GM12878 (cell line): ENCODE data around the gene PRPF4. TPM values are rescaled to one million over a fixed set of nuclear protein-coding genes. Genes with fewer than 3 reads are reported as not detected.

ENCODE experiments used
- ATAC-seq: fragments of 200-7000 bp; cut with Tn5 transposase; 3 replicates; pipeline ENCODE4 v1.9.1; 2020; ENCODE audit warnings: mild to moderate bottlenecking, moderate library complexity
- BruUV-seq: library from RNA; stranded (reverse); fragments of 400-500 nt; replicated peaks from 2 replicates; lab custom pipeline; 2021; lab: Mats Ljungman, UMichigan
- CTCF ChIA-PET: fragments of 300-600 bp; sonication (Branson Sonifier 250); formaldehyde crosslinking; extraction: SDS; loops from one replicate; lab custom pipeline; 2021; ENCODE audit warnings: inconsistent platforms; lab: Yijun Ruan, JAX
- POLR2A ChIA-PET: fragments of 350-600 bp; formaldehyde crosslinking; extraction: SDS; loops from one replicate; lab custom pipeline; 2021; ENCODE audit warnings: inconsistent platforms; lab: Charles Lee
- RAD21 ChIA-PET: fragments of 300-600 bp; sonication (Branson Sonifier 250); formaldehyde crosslinking; loops from one replicate; lab custom pipeline; 2023; ENCODE audit warnings: antibody characterized with exemption; ENCODE audit not compliant: unreplicated experiment; lab: Charles Lee
- SMC1A ChIA-PET: fragments of 300-600 bp; sonication (Branson Sonifier 250); formaldehyde crosslinking; loops from one replicate; lab custom pipeline; 2023; ENCODE audit not compliant: unreplicated experiment, uncharacterized antibody; lab: Charles Lee
- DNase-seq: peaks from one replicate; pipeline ENCODE4 v3.0.0-alpha.2; 2011; ENCODE audit warnings: low read depth, low spot score
- FAIRE-seq: peaks from 3 replicates; lab custom pipeline; 2011; peaks lifted over from hg19 to GRCh38; lab: Jason Lieb, UNC
- H2AFZ ChIP-seq: 2 replicates; pipeline ENCODE4 v1.6.0; 2011; ENCODE audit warnings: low read depth, low read length, control low read depth; ENCODE audit not compliant: control insufficient read depth
- H3K27ac ChIP-seq: 2 replicates; pipeline ENCODE4 v1.5.1; 2011; ENCODE audit warnings: control low read depth; ENCODE audit not compliant: control insufficient read depth, insufficient read depth
- H3K27me3 ChIP-seq, 2 experiments: replicated peaks in 1 of 2; 2 replicates each; pipeline versions ENCODE4 v1.6.0 to v1.6.1; 2011; ENCODE audit warnings: low read length in 1 of 2; ENCODE audit not compliant: control insufficient read depth in 2 of 2, insufficient read depth in 2 of 2
- H3K36me3 ChIP-seq, 2 experiments: 2 replicates each; pipeline ENCODE4 v1.5.1; 2011; ENCODE audit warnings: low read length in 1 of 2; ENCODE audit not compliant: control insufficient read depth in 2 of 2, insufficient read depth in 2 of 2
- H3K4me1 ChIP-seq: 2 replicates; pipeline ENCODE4 v1.6.1; 2011; ENCODE audit warnings: mild to moderate bottlenecking, low read length, moderate library complexity, mixed read lengths; ENCODE audit not compliant: control insufficient read depth, insufficient read depth
- H3K4me2 ChIP-seq: 2 replicates; pipeline ENCODE4 v1.6.0; 2011; ENCODE audit warnings: control low read depth; ENCODE audit not compliant: control insufficient read depth, insufficient read depth
- H3K4me3 ChIP-seq: fragments of 200-600 bp; sonication (generic); 2 replicates; pipeline ENCODE4 v1.5.1; 2016
- H3K79me2 ChIP-seq: 2 replicates; pipeline ENCODE4 v1.6.0; 2011; ENCODE audit warnings: low read length; ENCODE audit not compliant: control insufficient read depth, insufficient read depth
- H3K9ac ChIP-seq: 2 replicates; pipeline ENCODE4 v1.8.0; 2011; ENCODE audit warnings: low read length, control low read depth, mixed read lengths; ENCODE audit not compliant: control insufficient read depth, insufficient read depth
- H3K9me3 ChIP-seq: replicated peaks from 3 replicates; pipeline ENCODE4 v1.5.1; 2011; ENCODE audit warnings: mild to moderate bottlenecking, low read length; ENCODE audit not compliant: control insufficient read depth, insufficient read depth
- H4K20me1 ChIP-seq: 2 replicates; pipeline ENCODE4 v1.6.0; 2011; ENCODE audit not compliant: control insufficient read depth, insufficient read depth
- HSF1 ChIP-seq: fragments of 150-350 bp; IDR thresholded peaks from 2 replicates; pipeline ENCODE4 v1.6.1; 2014; ENCODE audit warnings: mild to moderate bottlenecking, low read depth, low read length
- IRF4 ChIP-seq: IDR thresholded peaks from 2 replicates; pipeline ENCODE4 v1.6.1; 2011; ENCODE audit warnings: low read depth, low read length
- LARP7 ChIP-seq: fragments of 450-650 bp; IDR thresholded peaks from 2 replicates; pipeline ENCODE4 v1.6.1; 2017; ENCODE audit warnings: mild to moderate bottlenecking
- MTA2 ChIP-seq: fragments of 450-650 bp; IDR thresholded peaks from 2 replicates; pipeline ENCODE4 v1.6.1; 2016; ENCODE audit warnings: low read depth, mild to moderate bottlenecking, moderate library complexity
- NR2C2 ChIP-seq: IDR thresholded peaks from 2 replicates; pipeline ENCODE4 v1.6.1; 2011; ENCODE audit warnings: borderline replicate concordance, low read depth; ENCODE audit not compliant: control insufficient read depth, insufficient read length
- PAX5 ChIP-seq: IDR thresholded peaks from 2 replicates; pipeline ENCODE4 v1.6.1; 2011; ENCODE audit warnings: low read depth, low read length, borderline replicate concordance
- POLR2A ChIP-seq: IDR thresholded peaks from 2 replicates; pipeline ENCODE4 v1.6.1; 2011; ENCODE audit warnings: low read depth, mild to moderate bottlenecking, low read length
- TAF1 ChIP-seq: IDR thresholded peaks from 2 replicates; pipeline ENCODE4 v1.6.1; 2011; ENCODE audit warnings: mild to moderate bottlenecking, low read depth, low read length, borderline replicate concordance
- TARDBP ChIP-seq: IDR thresholded peaks from 2 replicates; pipeline ENCODE4 v1.6.1; 2016; ENCODE audit warnings: borderline replicate concordance
- USF2 ChIP-seq: IDR thresholded peaks from 2 replicates; pipeline ENCODE4 v1.6.1; 2011; ENCODE audit warnings: low read depth, low read length, improper control_type of control experiment, borderline replicate concordance
- YY1 ChIP-seq: IDR thresholded peaks from 2 replicates; pipeline ENCODE4 v1.6.1; 2011; ENCODE audit warnings: low read depth, mild to moderate bottlenecking, low read length
- ZBED1 ChIP-seq: IDR thresholded peaks from 2 replicates; pipeline ENCODE4 v1.6.1; 2016; ENCODE audit warnings: borderline replicate concordance
- WGBS: methylation state at CpG from one replicate; pipeline ENCODE4 v1.1.6; 2016; ENCODE audit warnings: low lambda C conversion rate; ENCODE audit not compliant: insufficient replicate concordance, insufficient coverage; ENCODE audit errors: missing lambda C conversion rate; 5-methylcytosine and 5-hydroxymethylcytosine counted together
- in situ Hi-C: fragments of 300-500 bp; cut with MboI; formaldehyde crosslinking; loops from 9 replicates; pipeline ENCODE4 v1.14.3; 2018; ENCODE audit warnings: mixed read lengths
- intact Hi-C: fragments of 100-400 bp; cut with micrococcal nuclease; formaldehyde crosslinking; loops from one replicate; pipeline ENCODE4 v1.14.2; 2022; ENCODE audit not compliant: unreplicated experiment
- polyA plus RNA-seq, 11 experiments: library from polyadenylated mRNA; depleted of rRNA in 4 of 11; unstranded in 6 of 11; stranded (reverse) in 5 of 11; fragments of >200 nt; fragmentation: Nextera tagmentation in 4 of 11; fragmentation: Illumina TruSeq in 1 of 11; extraction: Ambion mirVana in 4 of 11; extraction: Trizol in 1 of 11; gene quantifications; 1 replicate in 1 of 11; 2 replicates in 10 of 11; pipeline versions ENCODE4 v1.2.1 to v1.2.3, GENCODE V29; 2011 to 2016; ENCODE audit warnings: inconsistent platforms in 2 of 11, missing spikeins in 2 of 11, low read depth in 1 of 11
- total RNA-seq, 4 experiments: library from RNA; depleted of rRNA in 3 of 4; stranded (reverse); fragments of >200 nt in 3 of 4; fragmentation: Illumina TruSeq in 1 of 4; extraction: Trizol in 1 of 4; gene quantifications; 2 replicates each; pipeline versions ENCODE4 v1.2.1 to v1.2.3, GENCODE V29; 2013 to 2021
- TF ChIP-seq, protein P1 (sequence below), 3 experiments: IDR thresholded peaks in 2 of 3; conservative IDR thresholded peaks in 1 of 3; 2 replicates each; pipeline ENCODE4 v1.5.1; 2011; ENCODE audit warnings: low read depth in 3 of 3, low read length in 3 of 3, mild to moderate bottlenecking in 3 of 3, control low read depth in 2 of 3, moderate library complexity in 2 of 3, inconsistent platforms in 1 of 3, mixed read lengths in 1 of 3; ENCODE audit not compliant: control insufficient read depth in 2 of 3, insufficient read depth in 1 of 3; ENCODE audit errors: extremely low read depth in 1 of 3
- TF ChIP-seq, protein P2 (sequence below): fragments of 450-650 bp; conservative IDR thresholded peaks from 2 replicates; pipeline ENCODE4 v1.6.1; 2017; ENCODE audit warnings: mild to moderate bottlenecking, moderate library complexity

The PRPF4 gene
- total and polyA plus RNA-seq, 10 of the 15 experiments (the other 5 are each of a cell fraction or from before 2014, with no cell fraction given) = 23.0 to 48.1 (median 39.2) TPM

DNA sequence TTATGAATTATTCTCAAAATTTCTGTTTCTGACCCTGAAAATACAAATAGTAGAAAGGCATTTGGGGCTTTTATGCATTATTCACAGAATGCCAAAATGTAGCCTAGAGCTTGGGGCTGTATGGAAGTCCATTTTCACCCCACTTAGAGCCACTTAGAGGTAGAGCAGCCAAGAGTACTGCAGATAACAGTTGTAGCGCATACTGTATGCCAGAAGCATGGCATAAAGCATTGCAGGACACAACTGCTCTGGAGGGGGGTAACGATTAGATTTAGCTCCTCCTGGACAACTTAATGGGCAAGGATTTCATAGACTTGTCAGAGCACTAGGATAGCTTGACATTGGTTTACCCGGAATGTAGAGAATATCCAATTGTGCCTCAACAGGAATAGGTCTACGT is 38.4 kb upstream of the PRPF4 start (continued):
- TF ChIP-seq USF2 (no peak), TARDBP (no peak), IRF4 (no peak), HSF1 (no peak)
- TF ChIP-seq, all 136 proteins: peak for 0

- Histone ChIP-seq H3K4me1 (peaks cover 2% of the 10 kb centered on the region; the same call in 1 of the 2 replicates), H3K79me2 (peaks cover 4% of the 10 kb centered on the region), H3K27me3 (no peaks in the 10 kb centered on the region), H3K9ac (no peak overlapping the region), H3K9me3 (no peaks in the 10 kb centered on the region), H2AFZ (no peak overlapping the region), H3K4me2 (no peak overlapping the region), H3K4me3 (no peak overlapping the region), H3K36me3 (no peaks in the 10 kb centered on the region), H4K20me1 (no peaks in the 10 kb centered on the region), H3K27ac (no peak overlapping the region)
- in situ Hi-C loops = no loop called here
- FAIRE-seq (peak; percentile 52), ATAC-seq (no peak), DNase-seq (no peak)
- SMC1A ChIA-PET = interaction anchor here (0.5 to 4.4 kb wide), 2 partner anchors 18 to 923 kb away, joined by 4 to 14 read pairs; partner anchors contain the start of genes FKBP15 and SLC31A1
- no TSS peak for BruUV-seq
- POLR2A ChIA-PET = no interaction called here
- TF ChIP-seq NR2C2 (no peak), LARP7 (no peak), PAX5 (no peak), POLR2A (no peak), ZBED1 (no peak), YY1 (no peak), TAF1 (no peak), MTA2 (no peak)
- TF ChIP-seq, protein P1, sequence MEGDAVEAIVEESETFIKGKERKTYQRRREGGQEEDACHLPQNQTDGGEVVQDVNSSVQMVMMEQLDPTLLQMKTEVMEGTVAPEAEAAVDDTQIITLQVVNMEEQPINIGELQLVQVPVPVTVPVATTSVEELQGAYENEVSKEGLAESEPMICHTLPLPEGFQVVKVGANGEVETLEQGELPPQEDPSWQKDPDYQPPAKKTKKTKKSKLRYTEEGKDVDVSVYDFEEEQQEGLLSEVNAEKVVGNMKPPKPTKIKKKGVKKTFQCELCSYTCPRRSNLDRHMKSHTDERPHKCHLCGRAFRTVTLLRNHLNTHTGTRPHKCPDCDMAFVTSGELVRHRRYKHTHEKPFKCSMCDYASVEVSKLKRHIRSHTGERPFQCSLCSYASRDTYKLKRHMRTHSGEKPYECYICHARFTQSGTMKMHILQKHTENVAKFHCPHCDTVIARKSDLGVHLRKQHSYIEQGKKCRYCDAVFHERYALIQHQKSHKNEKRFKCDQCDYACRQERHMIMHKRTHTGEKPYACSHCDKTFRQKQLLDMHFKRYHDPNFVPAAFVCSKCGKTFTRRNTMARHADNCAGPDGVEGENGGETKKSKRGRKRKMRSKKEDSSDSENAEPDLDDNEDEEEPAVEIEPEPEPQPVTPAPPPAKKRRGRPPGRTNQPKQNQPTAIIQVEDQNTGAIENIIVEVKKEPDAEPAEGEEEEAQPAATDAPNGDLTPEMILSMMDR (IDR thresholded peaks at IDR 0.05 in 2 of 3, conservative IDR thresholded peaks at IDR 0.05 in 1 of 3; ENCODE audit: control insufficient read depth in 2 of 3, extremely low read depth in 1 of 3, insufficient read depth in 1 of 3, low read depth in 3 of 3, low read length in 3 of 3) = no peak
- TF ChIP-seq, protein P2, sequence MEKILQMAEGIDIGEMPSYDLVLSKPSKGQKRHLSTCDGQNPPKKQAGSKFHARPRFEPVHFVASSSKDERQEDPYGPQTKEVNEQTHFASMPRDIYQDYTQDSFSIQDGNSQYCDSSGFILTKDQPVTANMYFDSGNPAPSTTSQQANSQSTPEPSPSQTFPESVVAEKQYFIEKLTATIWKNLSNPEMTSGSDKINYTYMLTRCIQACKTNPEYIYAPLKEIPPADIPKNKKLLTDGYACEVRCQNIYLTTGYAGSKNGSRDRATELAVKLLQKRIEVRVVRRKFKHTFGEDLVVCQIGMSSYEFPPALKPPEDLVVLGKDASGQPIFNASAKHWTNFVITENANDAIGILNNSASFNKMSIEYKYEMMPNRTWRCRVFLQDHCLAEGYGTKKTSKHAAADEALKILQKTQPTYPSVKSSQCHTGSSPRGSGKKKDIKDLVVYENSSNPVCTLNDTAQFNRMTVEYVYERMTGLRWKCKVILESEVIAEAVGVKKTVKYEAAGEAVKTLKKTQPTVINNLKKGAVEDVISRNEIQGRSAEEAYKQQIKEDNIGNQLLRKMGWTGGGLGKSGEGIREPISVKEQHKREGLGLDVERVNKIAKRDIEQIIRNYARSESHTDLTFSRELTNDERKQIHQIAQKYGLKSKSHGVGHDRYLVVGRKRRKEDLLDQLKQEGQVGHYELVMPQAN = no peak
- intact Hi-C loops = no loop called here
- WGBS = 94% methylated on average over 10 of the region's 10 CpGs
- RAD21 ChIA-PET = no interaction called here
- CTCF ChIA-PET = interaction anchor here (1.0 kb wide), 1 partner anchor 13 kb away, joined by 3 read pairs; no protein-coding TSS in a partner anchor
Observed at GRCh38 chr9:113238202-113238858, 37.1 kb upstream of the PRPF4 start.
